WTC11 (cell line): ENCODE measurements around the gene CAMKMT. TPM values are rescaled to one million over a fixed set of nuclear protein-coding genes. Genes with fewer than 3 reads are reported as not detected.

Experiments
- ATAC-seq: fragments of 200-7000 bp; cut with Tn5 transposase; 2 replicates; pipeline ENCODE4 v1.10.0; 2021; ENCODE audit warnings: mild to moderate bottlenecking, moderate library complexity
- CTCF ChIA-PET: fragments of 300-600 bp; sonication (Branson Sonifier 250); formaldehyde crosslinking; loops from one replicate; lab custom pipeline; 2021; ENCODE audit warnings: antibody characterized with exemption; lab: Charles Lee
- POLR2A ChIA-PET: fragments of 350-600 bp; sonication (Branson Sonifier 250); formaldehyde crosslinking; loops from one replicate; lab custom pipeline; 2021; ENCODE audit warnings: antibody characterized with exemption; lab: Charles Lee
- DNase-seq: peaks from one replicate; pipeline ENCODE4 v3.0.0; 2021; ENCODE audit warnings: low spot score
- H3K27ac Mint-ChIP-seq: 2 replicates; pipeline ENCODE4 v1.8.0; 2021; ENCODE audit warnings: mixed read lengths
- H3K27me3 Mint-ChIP-seq: 2 replicates; pipeline ENCODE4 v1.8.0; 2021; ENCODE audit warnings: low read depth, mild to moderate bottlenecking, moderate library complexity, mixed read lengths
- H3K36me3 Mint-ChIP-seq: 2 replicates; pipeline ENCODE4 v1.8.0; 2021; ENCODE audit warnings: mixed read lengths
- H3K4me1 Mint-ChIP-seq: 2 replicates; pipeline ENCODE4 v1.8.0; 2022; ENCODE audit warnings: mixed read lengths
- H3K4me3 Mint-ChIP-seq: 2 replicates; pipeline ENCODE4 v1.8.0; 2021; ENCODE audit warnings: mild to moderate bottlenecking, moderate library complexity, mixed read lengths
- H3K9me3 Mint-ChIP-seq: 2 replicates; pipeline ENCODE4 v1.8.0; 2021; ENCODE audit warnings: mixed read lengths
- AFF4 ChIP-seq: sonication (generic); formaldehyde crosslinking; IDR thresholded peaks from 2 replicates; pipeline ENCODE4 v1.8.1; 2023; ENCODE audit warnings: mild to moderate bottlenecking, missing genetic modification reagents, borderline replicate concordance
- AR ChIP-seq: fragments of 250-450 bp; sonication (Bioruptor Pico); IDR thresholded peaks from 2 replicates; pipeline ENCODE4 v1.9.0; 2021; ENCODE audit warnings: mild to moderate bottlenecking
- ESRRA ChIP-seq: sonication (generic); formaldehyde crosslinking; IDR thresholded peaks from 2 replicates; pipeline ENCODE4 v1.8.1; 2022; ENCODE audit warnings: mild to moderate bottlenecking, missing genetic modification reagents, borderline replicate concordance
- ETV6 ChIP-seq: sonication (generic); formaldehyde crosslinking; IDR thresholded peaks from 2 replicates; pipeline ENCODE4 v1.8.1; 2022; ENCODE audit warnings: mild to moderate bottlenecking, missing genetic modification reagents
- GABPB1 ChIP-seq: sonication (generic); formaldehyde crosslinking; IDR thresholded peaks from 2 replicates; pipeline ENCODE4 v1.8.1; 2023; ENCODE audit warnings: mild to moderate bottlenecking, missing genetic modification reagents
- HMGXB4 ChIP-seq: sonication (generic); formaldehyde crosslinking; IDR thresholded peaks from 2 replicates; pipeline ENCODE4 v1.8.1; 2023; ENCODE audit warnings: mild to moderate bottlenecking, moderate library complexity, missing genetic modification reagents
- MAX ChIP-seq: sonication (generic); formaldehyde crosslinking; IDR thresholded peaks from 2 replicates; pipeline ENCODE4 v1.8.0; 2022; ENCODE audit warnings: mild to moderate bottlenecking, missing genetic modification reagents
- MLX ChIP-seq: sonication (generic); formaldehyde crosslinking; IDR thresholded peaks from 2 replicates; pipeline ENCODE4 v1.8.1; 2023; ENCODE audit warnings: mild to moderate bottlenecking, missing genetic modification reagents, moderate library complexity
- NFE2L1 ChIP-seq: sonication (generic); formaldehyde crosslinking; IDR thresholded peaks from 2 replicates; pipeline ENCODE4 v1.8.1; 2023; ENCODE audit warnings: missing genetic modification reagents
- PRRX2 ChIP-seq: fragments of 250-450 bp; sonication (Bioruptor Pico); IDR thresholded peaks from 2 replicates; pipeline ENCODE4 v1.8.0; 2021; ENCODE audit warnings: mild to moderate bottlenecking
- USF1 ChIP-seq: sonication (generic); formaldehyde crosslinking; IDR thresholded peaks from 2 replicates; pipeline ENCODE4 v1.8.0; 2022; ENCODE audit warnings: mild to moderate bottlenecking, missing genetic modification reagents
- ZNF121 ChIP-seq: sonication (generic); formaldehyde crosslinking; IDR thresholded peaks from 2 replicates; pipeline ENCODE4 v1.8.0; 2023; ENCODE audit warnings: missing genetic modification reagents
- ZNF281 ChIP-seq: sonication (generic); formaldehyde crosslinking; IDR thresholded peaks from 2 replicates; pipeline ENCODE4 v1.8.0; 2023; ENCODE audit warnings: mild to moderate bottlenecking, missing genetic modification reagents
- ZNF396 ChIP-seq: fragments of 250-450 bp; sonication (Bioruptor Pico); IDR thresholded peaks from 2 replicates; pipeline ENCODE4 v1.8.0; 2021; ENCODE audit warnings: mild to moderate bottlenecking, moderate library complexity, borderline replicate concordance
- ZNF671 ChIP-seq: fragments of 250-450 bp; sonication (Bioruptor Pico); IDR thresholded peaks from 2 replicates; pipeline ENCODE4 v1.8.0; 2021; ENCODE audit warnings: mild to moderate bottlenecking
- total RNA-seq: library from RNA; stranded (reverse); gene quantifications from 3 replicates; pipeline ENCODE4 v1.2.3, GENCODE V29; 2021

CAMKMT gene
- total RNA-seq, 1 experiment from 2014 or later: 20.6 TPM

GRCh38 chr2:44651974-44652373 is 290.2 kb downstream of the CAMKMT start (continued):
- TF ChIP-seq AR: no peak
- TF ChIP-seq AFF4: no peak
- TF ChIP-seq PRRX2 (CRISPR knock-in tag): no peak

- ChIA-PET POLR2A (interaction anchor here (0.6 kb wide), 1 partner anchor 28 kb away, joined by 9 read pairs; no protein-coding TSS in a partner anchor), CTCF (interaction anchor here (0.6 to 1.1 kb wide), 3 partner anchors 16 to 1075 kb away, joined by 3 to 4 read pairs (median 3); no protein-coding TSS in a partner anchor)
- peak; percentile 58 for ATAC-seq
- Mint-ChIP-seq H3K36me3 (no peaks in the 10 kb centered on the region), H3K4me1 (peaks cover 60% of the 10 kb centered on the region), H3K9me3 (no peaks in the 10 kb centered on the region), H3K27me3 (no peaks in the 10 kb centered on the region), H3K27ac (peak overlapping the region; percentile 68), H3K4me3 (no peak overlapping the region)
- DNase-seq: no peak
- TF ChIP-seq MLX (CRISPR knock-in tag) (no peak), ZNF281 (no peak), MAX (CRISPR knock-in tag) (no peak), ZNF671 (no peak), HMGXB4 (CRISPR knock-in tag) (no peak), PRRX2 (CRISPR knock-in tag) (no peak), ZNF121 (CRISPR knock-in tag) (no peak), ESRRA (CRISPR knock-in tag) (no peak), GABPB1 (CRISPR knock-in tag) (no peak), USF1 (CRISPR knock-in tag) (no peak), ETV6 (CRISPR knock-in tag) (no peak), ZNF396 (CRISPR knock-in tag) (no peak), NFE2L1 (CRISPR knock-in tag) (no peak)
Observed at GRCh38 chr2:44652701-44653100, 291.0 kb downstream of the CAMKMT start.
